HepG2 (cell line): Measurements from ENCODE around the gene SERPINB1. TPM values are rescaled to one million over a fixed set of nuclear protein-coding genes. Genes with fewer than 3 reads are reported as not detected.

Experiments used
- ATAC-seq: fragments of 200-7000 bp; cut with Tn5 transposase; 3 replicates; pipeline ENCODE4 v1.9.1; 2020; ENCODE audit warnings: mild to moderate bottlenecking, moderate library complexity
- BruUV-seq: library from RNA; stranded (reverse); fragments of 400-500 nt; replicated peaks from 2 replicates; lab custom pipeline; 2021; lab: Mats Ljungman, UMichigan
- CTCF ChIA-PET: fragments of 300-600 bp; formaldehyde crosslinking; extraction: SDS; loops from one replicate; lab custom pipeline; 2021; ENCODE audit warnings: low total read pairs, inconsistent platforms, low intra/inter-chr PET ratio; lab: Yijun Ruan, JAX
- POLR2A ChIA-PET: fragments of 350-600 bp; sonication (Branson Sonifier 250); formaldehyde crosslinking; loops from one replicate; lab custom pipeline; 2020; ENCODE audit warnings: antibody characterized with exemption, inconsistent platforms; lab: Yijun Ruan, JAX
- DNase-seq: peaks from one replicate; pipeline ENCODE4 v3.0.0-alpha.2; 2015; ENCODE audit warnings: low spot score
- FAIRE-seq: peaks from 3 replicates; lab custom pipeline; 2011; peaks lifted over from hg19 to GRCh38; lab: Jason Lieb, UNC
- H2AFZ ChIP-seq: one replicate; pipeline ENCODE4 v1.6.1; 2011; ENCODE audit warnings: low read length, inconsistent platforms
- H3K27ac ChIP-seq: fragments of 300-600 bp; 3 replicates; pipeline ENCODE4 v1.8.0; 2011; ENCODE audit warnings: mixed run types, mild to moderate bottlenecking, mixed read lengths, low read length, inconsistent platforms; ENCODE audit not compliant: insufficient read depth; ENCODE audit errors: extremely low read length
- H3K27me3 ChIP-seq, 2 experiments: fragments of 200-600 bp in 1 of 2; 2 replicates in 1 of 2; 3 replicates in 1 of 2; pipeline versions ENCODE4 v1.6.0 to v1.8.0; 2011; ENCODE audit warnings: low read length in 2 of 2, mild to moderate bottlenecking in 2 of 2, moderate library complexity in 2 of 2, inconsistent platforms in 1 of 2; ENCODE audit not compliant: insufficient read depth in 2 of 2, control insufficient read depth in 1 of 2
- H3K36me3 ChIP-seq, 2 experiments: fragments of 200-600 bp in 1 of 2; replicated peaks in 1 of 2; 2 replicates in 1 of 2; 3 replicates in 1 of 2; pipeline versions ENCODE4 v1.5.1 to v1.8.0; 2011; ENCODE audit warnings: low read length in 2 of 2, inconsistent platforms in 1 of 2; ENCODE audit not compliant: insufficient read depth in 2 of 2, control insufficient read depth in 1 of 2
- H3K4me1 ChIP-seq: 2 replicates; pipeline ENCODE4 v1.5.1; 2012; ENCODE audit warnings: low read length, inconsistent platforms; ENCODE audit not compliant: insufficient read depth
- H3K4me2 ChIP-seq: 2 replicates; pipeline ENCODE4 v1.6.0; 2011; ENCODE audit warnings: low read depth, low read length, inconsistent platforms
- H3K4me3 ChIP-seq, 3 experiments: fragments of 200-600 bp in 1 of 3; sonication (generic), shearing (Covaris generic) in 1 of 3; replicated peaks in 1 of 3; 2 replicates each; pipeline ENCODE4 v1.5.1; 2011 to 2016; ENCODE audit warnings: low read length in 3 of 3, inconsistent platforms in 2 of 3, low read depth in 2 of 3, mild to moderate bottlenecking in 2 of 3, control low read depth in 1 of 3, mixed read lengths in 1 of 3; ENCODE audit not compliant: insufficient read depth in 1 of 3
- H3K79me2 ChIP-seq: one replicate; pipeline ENCODE4 v1.6.1; 2011; ENCODE audit warnings: low read length, inconsistent platforms; ENCODE audit not compliant: insufficient read depth
- H3K9ac ChIP-seq: 2 replicates; pipeline ENCODE4 v1.6.0; 2011; ENCODE audit warnings: mild to moderate bottlenecking, low read depth, low read length, inconsistent platforms; ENCODE audit not compliant: insufficient read depth
- H3K9me3 ChIP-seq: 2 replicates; pipeline ENCODE4 v1.5.1; 2012; ENCODE audit warnings: mild to moderate bottlenecking, low read length
- H4K20me1 ChIP-seq: 2 replicates; pipeline ENCODE4 v1.6.0; 2011; ENCODE audit warnings: inconsistent platforms, mild to moderate bottlenecking, low read length, moderate library complexity; ENCODE audit not compliant: insufficient read depth
- ATAD3A ChIP-seq: sonication (generic); formaldehyde crosslinking; IDR thresholded peaks from 2 replicates; pipeline ENCODE4 v1.4.0; 2020; ENCODE audit warnings: missing genetic modification reagents
- CBX2 ChIP-seq, 2 experiments: fragments of 200-600 bp in 1 of 2; sonication (generic); formaldehyde crosslinking in 1 of 2; IDR thresholded peaks; 2 replicates each; pipeline versions ENCODE4 v1.7.0 to v1.8.1; 2018 to 2022; ENCODE audit warnings: low read depth in 2 of 2, low read length in 1 of 2, mild to moderate bottlenecking in 1 of 2, missing genetic modification reagents in 1 of 2
- GLI4 ChIP-seq: sonication (generic); formaldehyde crosslinking; IDR thresholded peaks from 2 replicates; pipeline ENCODE4 v1.5.1; 2020; ENCODE audit warnings: missing genetic modification reagents, mild to moderate bottlenecking, moderate library complexity, borderline replicate concordance
- NCOA1 ChIP-seq: sonication (generic); formaldehyde crosslinking; IDR thresholded peaks from 2 replicates; pipeline ENCODE4 v1.9.0; 2021; ENCODE audit warnings: missing genetic modification reagents
- SOX6 ChIP-seq, 2 experiments: fragments of 450-650 bp in 1 of 2; sonication (generic) in 1 of 2; formaldehyde crosslinking in 1 of 2; IDR thresholded peaks; 2 replicates each; pipeline versions ENCODE4 v1.4.0 to v1.6.1; 2017 to 2020; ENCODE audit warnings: antibody characterized with exemption in 1 of 2, mild to moderate bottlenecking in 1 of 2, missing genetic modification reagents in 1 of 2
- ZBTB8A ChIP-seq: sonication (generic); formaldehyde crosslinking; IDR thresholded peaks from 2 replicates; pipeline ENCODE4 v1.4.0; 2020; ENCODE audit warnings: mild to moderate bottlenecking, low read depth, missing genetic modification reagents, borderline replicate concordance
- ZNF331 ChIP-seq: sonication (generic); formaldehyde crosslinking; IDR thresholded peaks from 2 replicates; pipeline ENCODE4 v1.4.0; 2020; ENCODE audit warnings: missing genetic modification reagents
- ZNF460 ChIP-seq: sonication (generic); formaldehyde crosslinking; IDR thresholded peaks from 2 replicates; pipeline ENCODE4 v1.5.1; 2020; ENCODE audit warnings: missing genetic modification reagents, mild to moderate bottlenecking, borderline replicate concordance
- ZNF652 ChIP-seq: IDR thresholded peaks from 2 replicates; pipeline ENCODE4 v1.6.1; 2016; ENCODE audit warnings: low read depth, borderline replicate concordance
- WGBS: methylation state at CpG from one replicate; pipeline ENCODE4 v1.1.6; 2017; ENCODE audit warnings: low lambda C conversion rate; 5-methylcytosine and 5-hydroxymethylcytosine counted together
- in situ Hi-C: cut with HindIII; loops from 2 replicates; pipeline ENCODE4 v1.10.0; 2017; ENCODE audit warnings: low pct_unique_long_range_greater_than_20kb; ENCODE audit not compliant: extremely low pct_ligation_motif_present
- intact Hi-C: fragments of 100-400 bp; cut with micrococcal nuclease; formaldehyde crosslinking; loops from one replicate; pipeline ENCODE4 v1.10.0; 2022; ENCODE audit not compliant: unreplicated experiment
- polyA plus RNA-seq, 8 experiments: library from polyadenylated mRNA; depleted of rRNA in 3 of 8; stranded (reverse) in 7 of 8; unstranded in 1 of 8; fragments of >200 nt; fragmentation: Illumina TruSeq in 4 of 8; extraction: Trizol in 4 of 8; gene quantifications; 2 replicates each; pipeline versions ENCODE4 v1.2.1 to v1.2.3, GENCODE V29; 2011 to 2016; ENCODE audit warnings: low read depth in 4 of 8, missing spikeins in 1 of 8, mixed read lengths in 1 of 8; ENCODE audit not compliant: insufficient read depth in 1 of 8
- total RNA-seq, 5 experiments: library from RNA; depleted of rRNA; stranded (reverse); fragments of >200 nt; fragmentation: Illumina TruSeq; extraction: Trizol; gene quantifications; 2 replicates each; pipeline ENCODE4 v1.2.3, GENCODE V29; 2016; ENCODE audit warnings: low read depth in 1 of 5
- TF ChIP-seq, protein P1 (sequence below): sonication (generic); formaldehyde crosslinking; IDR thresholded peaks from 2 replicates; pipeline ENCODE4 v1.4.0; 2020; ENCODE audit warnings: mild to moderate bottlenecking, low read depth, missing genetic modification reagents

The SERPINB1 gene
- total and polyA plus RNA-seq, 2 of the 13 experiments (the other 11 are each of a cell fraction or from before 2014, with no cell fraction given) = 41.4 to 60.5 TPM

DNA sequence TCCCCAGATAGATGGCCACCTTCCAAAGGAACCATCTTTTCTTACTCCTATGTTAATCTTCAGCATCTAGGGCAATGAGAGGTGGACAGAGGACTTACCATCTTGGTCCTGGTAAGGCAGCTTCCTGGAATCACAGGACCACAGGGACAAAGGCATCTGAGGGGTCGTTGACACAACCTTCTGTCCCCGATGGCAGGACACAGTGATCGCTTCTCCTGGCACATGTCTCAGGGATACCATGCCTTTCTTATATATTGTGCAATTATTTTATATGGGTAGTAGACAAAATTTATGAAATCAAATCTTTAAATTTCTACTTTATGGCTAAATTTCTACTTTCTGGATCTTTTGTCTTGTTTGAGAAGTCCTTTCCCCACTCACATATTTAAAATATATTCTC, 20.1 kb downstream of the SERPINB1 start:
- no peaks in the 10 kb centered on the region for H3K27me3 ChIP-seq
- no peak for DNase-seq
- WGBS = 79% methylated on average over 3 of the region's 3 CpGs
- peaks cover 4% of the 10 kb centered on the region; the same call in 1 of the 2 replicates for H3K9me3 ChIP-seq
- no peak overlapping the region for H3K9ac ChIP-seq
- ATAC-seq = no peak
- H4K20me1 ChIP-seq = no peaks in the 10 kb centered on the region
- no peak for FAIRE-seq
- CTCF ChIA-PET = no interaction called here
- no peak overlapping the region for H2AFZ ChIP-seq
- no TSS peak for BruUV-seq
- no peak overlapping the region for H3K4me3 ChIP-seq
- H3K79me2 ChIP-seq = no peaks in the 10 kb centered on the region
- no peak overlapping the region for H3K27ac ChIP-seq
- in situ Hi-C loops (no loop called here), intact Hi-C loops (no loop called here)
- no peak for TF ChIP-seq SOX6 (IDR thresholded peaks at IDR 0.05)
- no peak for TF ChIP-seq SOX6 (CRISPR knock-in tag; IDR thresholded peaks at IDR 0.05)
- no peak for TF ChIP-seq ZNF331
- no peak for TF ChIP-seq ZNF460 (CRISPR knock-in tag)
- no peak for TF ChIP-seq GLI4
- TF ChIP-seq ZBTB8A (CRISPR knock-in tag) = no peak
- no peak for TF ChIP-seq ATAD3A (CRISPR knock-in tag)
- no peak for TF ChIP-seq NCOA1 (CRISPR knock-in tag)
- TF ChIP-seq ZNF652 = no peak
- TF ChIP-seq CBX2 (IDR thresholded peaks at IDR 0.05; ENCODE audit: low read depth, low read length) = no peak
- no peak for TF ChIP-seq CBX2 (CRISPR knock-in tag; IDR thresholded peaks at IDR 0.05; ENCODE audit: low read depth)
- TF ChIP-seq, protein P1, sequence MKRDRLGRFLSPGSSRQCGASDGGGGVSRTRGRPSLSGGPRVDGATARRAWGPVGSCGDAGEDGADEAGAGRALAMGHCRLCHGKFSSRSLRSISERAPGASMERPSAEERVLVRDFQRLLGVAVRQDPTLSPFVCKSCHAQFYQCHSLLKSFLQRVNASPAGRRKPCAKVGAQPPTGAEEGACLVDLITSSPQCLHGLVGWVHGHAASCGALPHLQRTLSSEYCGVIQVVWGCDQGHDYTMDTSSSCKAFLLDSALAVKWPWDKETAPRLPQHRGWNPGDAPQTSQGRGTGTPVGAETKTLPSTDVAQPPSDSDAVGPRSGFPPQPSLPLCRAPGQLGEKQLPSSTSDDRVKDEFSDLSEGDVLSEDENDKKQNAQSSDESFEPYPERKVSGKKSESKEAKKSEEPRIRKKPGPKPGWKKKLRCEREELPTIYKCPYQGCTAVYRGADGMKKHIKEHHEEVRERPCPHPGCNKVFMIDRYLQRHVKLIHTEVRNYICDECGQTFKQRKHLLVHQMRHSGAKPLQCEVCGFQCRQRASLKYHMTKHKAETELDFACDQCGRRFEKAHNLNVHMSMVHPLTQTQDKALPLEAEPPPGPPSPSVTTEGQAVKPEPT = no peak
- H3K4me2 ChIP-seq = no peak overlapping the region
- peaks cover 40% of the 10 kb centered on the region for H3K4me1 ChIP-seq
- POLR2A ChIA-PET = no interaction called here
- no peaks in the 10 kb centered on the region for H3K36me3 ChIP-seq
